ENCODE data around the gene TLCD1.

The TLCD1 gene

GRCh38 chr17:28712705-28713415 is 13.2 kb downstream of the TLCD1 start:
- no peak for TF ChIP-seq CTCF (conservative IDR thresholded peaks at IDR 0.05; ENCODE audit: low read depth)
- no peak for DNase-seq (ENCODE audit: low spot score)
- CTCF ChIA-PET: interaction anchor here (0.5 to 1.0 kb wide), 3 partner anchors 9 to 14 kb away, joined by 3 to 5 read pairs (median 4); no protein-coding TSS in a partner anchor
- POLR2A ChIA-PET (ENCODE audit: low non-redundant PET): interaction anchor here (0.5 kb wide), 1 partner anchor 140 kb away, joined by 4 read pairs; no protein-coding TSS in a partner anchor
- H3K27ac ChIP-seq: peak overlapping the region; percentile 96

GRCh38 chr17:28712032-28712704 is 13.9 kb downstream of the TLCD1 start:
- peak overlapping the region; percentile 96 for H3K27ac ChIP-seq
- no peak for TF ChIP-seq CTCF (conservative IDR thresholded peaks at IDR 0.05; ENCODE audit: low read depth)
- POLR2A ChIA-PET (ENCODE audit: low non-redundant PET): interaction anchor here (0.5 kb wide), 1 partner anchor 141 kb away, joined by 4 read pairs; no protein-coding TSS in a partner anchor
- CTCF ChIA-PET: interaction anchor here (0.5 to 1.0 kb wide), 3 partner anchors 8 to 14 kb away, joined by 3 to 5 read pairs (median 4); no protein-coding TSS in a partner anchor
- no peak for DNase-seq (ENCODE audit: low spot score)

- ChIA-PET POLR2A (ENCODE audit: low non-redundant PET) (interaction anchor here (1.7 kb wide), 1 partner anchor 8 kb away, joined by 11 read pairs; the partner anchor contains the start of gene RPL23A), CTCF (interaction anchor here (0.8 to 1.0 kb wide), 2 partner anchors 11 to 15 kb away, joined by 3 to 5 read pairs; no protein-coding TSS in a partner anchor)
- H3K27ac ChIP-seq: peak within 1 kb of the TSS; percentile 96
- no peak for DNase-seq (ENCODE audit: low spot score)
- TF ChIP-seq CTCF (conservative IDR thresholded peaks at IDR 0.05; ENCODE audit: low read depth): no peak
Observed at GRCh38 chr17:28711723-28712031, 14.4 kb downstream of the TLCD1 start, which contains the start of gene PROCA1. Gene PROCA1 (minus strand): TSS chr17:28711888. CDS start chr17:28711660, 228 bp downstream.

GRCh38 chr17:28710861-28711722 is 14.9 kb downstream of the TLCD1 start:
- DNase-seq (ENCODE audit: low spot score): peak; percentile 89
- no peak for TF ChIP-seq CTCF (conservative IDR thresholded peaks at IDR 0.05; ENCODE audit: low read depth)
- peak overlapping the region; percentile 96 for H3K27ac ChIP-seq
- POLR2A ChIA-PET (ENCODE audit: low non-redundant PET): interaction anchor here (0.5 to 1.7 kb wide), 2 partner anchors 9 to 64 kb away, joined by 7 to 11 read pairs; partner anchors contain the start of gene RPL23A
- CTCF ChIA-PET: interaction anchor here (0.6 to 0.8 kb wide), 2 partner anchors 27 to 76 kb away, joined by 3 to 7 read pairs; no protein-coding TSS in a partner anchor

- CTCF ChIA-PET: no interaction called here
- TF ChIP-seq CTCF (conservative IDR thresholded peaks at IDR 0.05; ENCODE audit: low read depth): no peak
- H3K27ac ChIP-seq: no peak overlapping the region; the same call in 1 of the 2 replicates
- POLR2A ChIA-PET (ENCODE audit: low non-redundant PET): no interaction called here
- no peak for DNase-seq (ENCODE audit: low spot score)
Observed at GRCh38 chr17:28707339-28707720, 18.7 kb downstream of the TLCD1 start.
